Measurements from ENCODE around the gene ASCL3. TPM values are rescaled to one million over a fixed set of nuclear protein-coding genes. Genes with fewer than 3 reads are reported as not detected.

ASCL3 gene
- total and polyA plus RNA-seq, 2 experiments from 2014 or later: not detected

GRCh38 chr11:8917157-8917825 lies 25.5 kb downstream of the ASCL3 start:
- H3K4me1 ChIP-seq (ENCODE audit: insufficient read depth): peaks cover 36% of the 10 kb centered on the region
- H3K27me3 ChIP-seq (replicated peaks; ENCODE audit: insufficient read depth): no peaks in the 10 kb centered on the region
- H3K79me2 ChIP-seq (ENCODE audit: insufficient read depth): peaks cover 23% of the 10 kb centered on the region
- in situ Hi-C loops (cut with MboI): no loop called here
- H4K20me1 ChIP-seq (ENCODE audit: insufficient read depth): no peaks in the 10 kb centered on the region
- no peak for TF ChIP-seq EZH2phosphoT487 (IDR thresholded peaks at IDR 0.05; ENCODE audit: insufficient read depth, low read depth)
- H3K4me2 ChIP-seq (ENCODE audit: unreplicated experiment): peak overlapping the region; percentile 63
- H3K36me3 ChIP-seq (ENCODE audit: low read depth): peaks cover 33% of the 10 kb centered on the region; the same call in 1 of the 2 replicates
- H3K4me3 ChIP-seq: peak overlapping the region; percentile 55
- WGBS, 2 experiments (ENCODE audit: low coverage in 1 of 2, low lambda C conversion rate in 2 of 2, missing lambda C conversion rate in 2 of 2): 49 to 51% methylated on average over 5 of the region's 5 CpGs
- H3K27ac ChIP-seq: peak overlapping the region; percentile 73
- DNase-seq: peak; percentile 86
- H3K9ac ChIP-seq: peak overlapping the region; percentile 49
- H3F3A ChIP-seq (ENCODE audit: insufficient read depth): peaks cover 23% of the 10 kb centered on the region
- no peaks in the 10 kb centered on the region for H3K9me2 ChIP-seq (ENCODE audit: insufficient read depth)
- H2AFZ ChIP-seq: peak overlapping the region; percentile 6; the same call in 1 of the 2 replicates
- H3K9me3 ChIP-seq (ENCODE audit: low read depth): no peaks in the 10 kb centered on the region

GRCh38 chr11:8914661-8915018 lies 28.2 kb downstream of the ASCL3 start:
- Histone ChIP-seq H3K9me2 (ENCODE audit: insufficient read depth) (no peaks in the 10 kb centered on the region), H3F3A (ENCODE audit: insufficient read depth) (peaks cover 23% of the 10 kb centered on the region), H3K9ac (no peak overlapping the region), H3K4me3 (no peak overlapping the region), H3K4me1 (ENCODE audit: insufficient read depth) (peaks cover 44% of the 10 kb centered on the region), H3K9me3 (ENCODE audit: low read depth) (no peaks in the 10 kb centered on the region), H2AFZ (no peak overlapping the region), H3K4me2 (ENCODE audit: unreplicated experiment) (no peak overlapping the region), H3K36me3 (ENCODE audit: low read depth) (0 out of 2 replicates have a peak, but pooled peaks cover 15% of the 10 kb centered on the region), H3K27ac (no peak overlapping the region), H3K27me3 (replicated peaks; ENCODE audit: insufficient read depth) (no peaks in the 10 kb centered on the region), H3K79me2 (ENCODE audit: insufficient read depth) (peaks cover 29% of the 10 kb centered on the region), H4K20me1 (ENCODE audit: insufficient read depth) (no peaks in the 10 kb centered on the region)
- TF ChIP-seq EZH2 (IDR thresholded peaks at IDR 0.05; ENCODE audit: insufficient read depth, poor library complexity, severe bottlenecking) (no peak), EZH2phosphoT487 (IDR thresholded peaks at IDR 0.05; ENCODE audit: insufficient read depth, low read depth) (no peak)
- in situ Hi-C loops (cut with MboI): no loop called here
- no peak for DNase-seq
- WGBS, 2 experiments (ENCODE audit: low coverage in 1 of 2, low lambda C conversion rate in 2 of 2, missing lambda C conversion rate in 2 of 2): 75 to 80% methylated on average over 4 of the region's 4 CpGs

- H2AFZ ChIP-seq: peak overlapping the region; percentile 37
- H3K4me1 ChIP-seq (ENCODE audit: insufficient read depth): peaks cover 46% of the 10 kb centered on the region
- H3K4me3 ChIP-seq: 0 out of 2 replicates have a peak overlapping the region, but pooled peaks have one; percentile 21
- H3K9me2 ChIP-seq (ENCODE audit: insufficient read depth): no peaks in the 10 kb centered on the region
- H3K4me2 ChIP-seq (ENCODE audit: unreplicated experiment): peak overlapping the region; percentile 61
- TF ChIP-seq EZH2 (IDR thresholded peaks at IDR 0.05; ENCODE audit: insufficient read depth, poor library complexity, severe bottlenecking): no peak
- TF ChIP-seq EZH2phosphoT487 (IDR thresholded peaks at IDR 0.05; ENCODE audit: insufficient read depth, low read depth): no peak
- in situ Hi-C loops (cut with MboI): no loop called here
- no peaks in the 10 kb centered on the region for H4K20me1 ChIP-seq (ENCODE audit: insufficient read depth)
- H3K27me3 ChIP-seq (replicated peaks; ENCODE audit: insufficient read depth): no peaks in the 10 kb centered on the region
- no peaks in the 10 kb centered on the region for H3K9me3 ChIP-seq (ENCODE audit: low read depth)
- peaks cover 29% of the 10 kb centered on the region for H3K79me2 ChIP-seq (ENCODE audit: insufficient read depth)
- peak; percentile 59 for DNase-seq
- peak overlapping the region; percentile 18; the same call in 1 of the 2 replicates for H3K9ac ChIP-seq
- no peak overlapping the region for H3K27ac ChIP-seq
- WGBS, 2 experiments (ENCODE audit: low coverage in 1 of 2, low lambda C conversion rate in 2 of 2, missing lambda C conversion rate in 2 of 2): 40 to 41% methylated on average over 9 of the region's 9 CpGs
- H3F3A ChIP-seq (ENCODE audit: insufficient read depth): peaks cover 23% of the 10 kb centered on the region
- H3K36me3 ChIP-seq (ENCODE audit: low read depth): 0 out of 2 replicates have a peak, but pooled peaks cover 14% of the 10 kb centered on the region
Measured at GRCh38 chr11:8913961-8914660, 28.7 kb downstream of the ASCL3 start.

GRCh38 chr11:8911029-8911823 lies 31.6 kb downstream of the ASCL3 start, which contains the start of gene AKIP1:
TSS of gene AKIP1 (plus strand) at chr11:8911189. CDS start at chr11:8911450, 261 bp downstream.
- DNase-seq: peak; percentile 96

More at GRCh38 chr11:8911029-8911823, 31.6 kb downstream of the ASCL3 start, which contains the start of gene AKIP1:
- peak within 1 kb of the TSS; percentile 92 for H2AFZ ChIP-seq
- peak within 1 kb of the TSS; percentile 87 for H3K9ac ChIP-seq
- H3K27ac ChIP-seq: peak within 1 kb of the TSS; percentile 55
- H3F3A ChIP-seq (ENCODE audit: insufficient read depth): peaks cover 12% of the 10 kb centered on the region
- H3K4me3 ChIP-seq: peak within 1 kb of the TSS; percentile 89
- no peak for TF ChIP-seq EZH2 (IDR thresholded peaks at IDR 0.05; ENCODE audit: insufficient read depth, poor library complexity, severe bottlenecking)
- TF ChIP-seq EZH2phosphoT487 (IDR thresholded peaks at IDR 0.05; ENCODE audit: insufficient read depth, low read depth): no peak
- H4K20me1 ChIP-seq (ENCODE audit: insufficient read depth): no peaks in the 10 kb centered on the region
- peak within 1 kb of the TSS; percentile 87 for H3K4me2 ChIP-seq (ENCODE audit: unreplicated experiment)
- peaks cover 29% of the 10 kb centered on the region for H3K79me2 ChIP-seq (ENCODE audit: insufficient read depth)
- H3K27me3 ChIP-seq (replicated peaks; ENCODE audit: insufficient read depth): no peaks in the 10 kb centered on the region
- WGBS, 2 experiments (ENCODE audit: low coverage in 1 of 2, low lambda C conversion rate in 2 of 2, missing lambda C conversion rate in 2 of 2): 1% methylated on average over 62 to 64 of the region's 68 CpGs
- in situ Hi-C loops (cut with MboI): no loop called here
- H3K4me1 ChIP-seq (ENCODE audit: insufficient read depth): peaks cover 37% of the 10 kb centered on the region
- no peaks in the 10 kb centered on the region for H3K9me2 ChIP-seq (ENCODE audit: insufficient read depth)
- no peaks in the 10 kb centered on the region for H3K36me3 ChIP-seq (ENCODE audit: low read depth)
- no peaks in the 10 kb centered on the region for H3K9me3 ChIP-seq (ENCODE audit: low read depth)

Measured in GM23248 (cell line).